ENCODE measurements around the gene SPIB.
A peak's percentile ranks its signal among the peaks of the same experiment; 100 is the strongest.

SPIB gene

GRCh38 chr19:50475736-50476223 is 57.0 kb downstream of the SPIB start:
- DNase-seq: no peak

GRCh38 chr19:50476224-50476906 is 57.6 kb downstream of the SPIB start, which contains the start of the genes EMC10 and GARIN5A:
Gene EMC10 (plus strand): TSS chr19:50476507. CDS start chr19:50476545, 38 bp downstream.
Gene GARIN5A (minus strand): TSS chr19:50476848. CDS start chr19:50476388, 460 bp downstream.
- DNase-seq: peak; percentile 88

- no peak for DNase-seq
Measured at GRCh38 chr19:50476907-50477238, 58.1 kb downstream of the SPIB start.

GRCh38 chr19:50477751-50478515 is 59.2 kb downstream of the SPIB start:
- no peak for DNase-seq

GRCh38 chr19:50478901-50479715 is 60.4 kb downstream of the SPIB start:
- no peak for DNase-seq

GRCh38 chr19:50479761-50480251 is 61.1 kb downstream of the SPIB start:
- no peak for DNase-seq

GRCh38 chr19:50480281-50481111 is 61.8 kb downstream of the SPIB start:
- DNase-seq: no peak
